DOHH2 (cell line): ENCODE results near the gene RAC2.

Experiments
- EZH2phosphoT487 ChIP-seq: fragments of 200-600 bp; sonication (generic); IDR thresholded peaks from 2 replicates; pipeline ENCODE4 v1.6.1; 2017; ENCODE audit warnings: borderline replicate concordance, mild to moderate bottlenecking, antibody characterized with exemption, low read length, moderate library complexity, mixed read lengths
- TF ChIP-seq, protein P1 (sequence below): fragments of 200-600 bp; sonication (generic); IDR thresholded peaks from one replicate; pipeline ENCODE4 v1.5.1; 2014; ENCODE audit warnings: antibody characterized with exemption, mild to moderate bottlenecking, low read depth, low read length; ENCODE audit not compliant: poor library complexity, severe bottlenecking

- TF ChIP-seq, protein P1, sequence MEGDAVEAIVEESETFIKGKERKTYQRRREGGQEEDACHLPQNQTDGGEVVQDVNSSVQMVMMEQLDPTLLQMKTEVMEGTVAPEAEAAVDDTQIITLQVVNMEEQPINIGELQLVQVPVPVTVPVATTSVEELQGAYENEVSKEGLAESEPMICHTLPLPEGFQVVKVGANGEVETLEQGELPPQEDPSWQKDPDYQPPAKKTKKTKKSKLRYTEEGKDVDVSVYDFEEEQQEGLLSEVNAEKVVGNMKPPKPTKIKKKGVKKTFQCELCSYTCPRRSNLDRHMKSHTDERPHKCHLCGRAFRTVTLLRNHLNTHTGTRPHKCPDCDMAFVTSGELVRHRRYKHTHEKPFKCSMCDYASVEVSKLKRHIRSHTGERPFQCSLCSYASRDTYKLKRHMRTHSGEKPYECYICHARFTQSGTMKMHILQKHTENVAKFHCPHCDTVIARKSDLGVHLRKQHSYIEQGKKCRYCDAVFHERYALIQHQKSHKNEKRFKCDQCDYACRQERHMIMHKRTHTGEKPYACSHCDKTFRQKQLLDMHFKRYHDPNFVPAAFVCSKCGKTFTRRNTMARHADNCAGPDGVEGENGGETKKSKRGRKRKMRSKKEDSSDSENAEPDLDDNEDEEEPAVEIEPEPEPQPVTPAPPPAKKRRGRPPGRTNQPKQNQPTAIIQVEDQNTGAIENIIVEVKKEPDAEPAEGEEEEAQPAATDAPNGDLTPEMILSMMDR = no peak
- no peak for TF ChIP-seq EZH2phosphoT487
Observed at GRCh38 chr22:37226087-37226486, 18.0 kb downstream of the RAC2 start.
